Urothelium cell line (cell line): ENCODE measurements around the gene LGALS7.
"Not testable (repeated sequence)": the region's sequence is repeated elsewhere in the genome, so short reads cannot be mapped to it uniquely, and the experiment has no call there.

Experiments
- DNase-seq: peaks from one replicate; pipeline ENCODE4 v3.0.0; 2011; ENCODE audit warnings: low spot score, mixed read lengths
- FAIRE-seq: peaks from 2 replicates; lab custom pipeline; 2011; peaks lifted over from hg19 to GRCh38; lab: Jason Lieb, UNC

Gene LGALS7

DNA sequence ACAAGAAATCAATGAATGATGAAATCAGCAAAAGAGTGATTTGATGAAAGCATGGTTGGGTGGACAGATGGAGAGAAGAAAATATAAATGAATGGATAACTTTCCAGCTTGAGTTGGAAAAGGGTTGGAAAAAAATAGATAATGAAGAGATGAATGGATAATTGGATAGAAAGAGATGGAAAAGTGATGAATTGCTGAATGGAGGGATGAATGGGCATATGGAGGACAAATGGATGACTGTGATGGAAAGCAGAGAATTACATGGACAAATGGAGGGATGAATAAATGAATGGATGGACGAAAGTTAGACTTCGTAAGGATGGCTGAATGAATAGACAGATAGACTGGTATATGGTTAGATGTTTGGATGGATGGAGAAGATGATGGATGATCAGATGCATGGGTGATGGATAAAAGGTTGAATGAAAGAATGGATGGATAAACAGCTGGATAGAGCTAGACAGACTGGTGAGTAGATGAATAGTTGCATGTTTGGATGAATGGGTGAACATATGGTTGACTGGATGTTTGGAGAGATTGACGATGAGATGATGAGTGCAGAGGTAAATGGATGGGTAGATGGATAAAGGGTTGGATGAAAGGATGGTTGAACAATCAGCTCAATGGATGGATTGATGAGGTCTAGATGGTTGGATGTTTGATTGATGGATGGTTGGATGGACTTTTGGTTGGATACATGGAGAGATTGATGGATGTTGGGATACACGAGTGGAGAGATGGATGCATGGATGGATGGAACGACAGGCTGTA is 27.4 kb upstream of the LGALS7 start:
- no peak for FAIRE-seq

DNA sequence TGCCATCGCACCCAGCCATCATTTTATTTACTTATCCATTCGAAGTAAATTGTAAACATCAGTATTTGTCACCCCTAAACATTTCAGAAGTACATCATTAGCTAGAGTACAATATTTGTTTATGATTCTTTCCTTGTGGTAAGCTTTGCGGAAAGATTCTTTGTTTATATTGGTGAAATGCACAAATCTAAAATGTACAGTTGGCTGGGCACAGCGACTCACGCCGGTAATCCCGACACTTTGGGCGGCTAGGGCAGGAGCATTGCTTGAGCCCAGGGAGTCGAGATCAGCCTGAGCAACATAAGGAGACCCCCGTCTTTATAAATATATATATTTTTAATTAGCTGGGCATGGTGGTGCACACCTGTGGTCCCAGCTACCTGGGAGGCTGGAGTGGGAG is 25.8 kb upstream of the LGALS7 start:
- DNase-seq = no peak
- FAIRE-seq = no peak

More for the DNA sequence above, 27.4 kb upstream of the LGALS7 start:
- no peak for DNase-seq

DNA sequence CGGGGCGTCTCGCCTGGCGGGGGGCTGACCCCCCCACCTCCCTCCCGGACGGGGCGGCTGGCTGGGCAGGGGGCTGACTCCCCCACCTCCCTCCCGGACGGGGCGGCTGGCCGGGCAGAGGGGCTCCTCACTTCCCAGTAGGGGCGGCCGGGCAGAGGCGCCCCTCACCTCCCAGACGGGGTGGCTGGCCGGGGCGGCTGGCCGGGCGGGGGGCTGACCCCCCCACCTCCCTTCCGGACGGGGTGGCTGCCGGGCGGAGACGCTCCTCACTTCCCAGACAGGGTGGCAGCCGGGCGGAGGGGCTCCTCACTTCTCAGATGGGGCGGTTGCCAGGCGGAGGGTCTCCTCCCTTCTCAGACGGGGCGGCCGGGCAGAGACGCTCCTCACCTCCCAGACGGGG is 24.5 kb upstream of the LGALS7 start:
- FAIRE-seq, DNase-seq: not testable (repeated sequence)

DNA sequence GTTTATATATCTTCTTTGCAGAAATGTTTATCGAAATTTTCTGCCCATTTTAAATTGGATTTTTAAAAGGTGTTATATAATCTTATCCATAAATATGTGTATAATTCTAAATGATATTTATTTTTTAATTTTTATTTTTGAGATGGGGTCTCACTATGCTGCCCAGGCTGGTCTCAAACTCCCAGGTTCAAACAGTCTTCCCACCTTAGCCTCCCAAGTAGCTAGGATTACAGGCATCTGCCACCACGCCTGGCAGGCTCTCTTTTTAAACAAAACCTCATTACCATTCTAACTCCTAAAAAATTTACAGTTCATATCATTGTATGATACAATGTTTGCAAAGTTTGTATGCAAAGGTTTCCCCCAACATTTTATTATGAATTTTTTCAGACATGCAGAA is 22.8 kb upstream of the LGALS7 start:
- FAIRE-seq (no peak), DNase-seq (no peak)

DNA sequence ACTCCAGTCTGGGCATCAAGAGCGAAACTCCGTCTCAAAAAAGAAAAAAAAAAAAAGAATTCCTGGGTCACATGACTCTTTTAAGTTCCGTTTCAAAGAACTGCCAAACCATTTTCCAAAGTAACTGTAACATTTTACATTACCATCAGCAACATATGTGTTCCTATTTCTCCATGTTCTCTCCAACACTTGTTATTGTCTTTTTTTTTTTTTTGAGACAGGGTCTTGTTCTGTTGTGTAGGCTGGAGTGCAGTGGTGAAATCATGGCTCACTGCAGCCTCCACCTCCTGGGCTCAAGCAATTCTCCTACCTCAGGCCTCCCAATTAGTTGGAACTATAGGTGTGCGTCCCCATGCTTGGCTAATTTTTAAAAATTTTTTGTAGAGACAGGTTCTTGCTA is 22.2 kb upstream of the LGALS7 start:
- no peak for DNase-seq
- FAIRE-seq = no peak

DNA sequence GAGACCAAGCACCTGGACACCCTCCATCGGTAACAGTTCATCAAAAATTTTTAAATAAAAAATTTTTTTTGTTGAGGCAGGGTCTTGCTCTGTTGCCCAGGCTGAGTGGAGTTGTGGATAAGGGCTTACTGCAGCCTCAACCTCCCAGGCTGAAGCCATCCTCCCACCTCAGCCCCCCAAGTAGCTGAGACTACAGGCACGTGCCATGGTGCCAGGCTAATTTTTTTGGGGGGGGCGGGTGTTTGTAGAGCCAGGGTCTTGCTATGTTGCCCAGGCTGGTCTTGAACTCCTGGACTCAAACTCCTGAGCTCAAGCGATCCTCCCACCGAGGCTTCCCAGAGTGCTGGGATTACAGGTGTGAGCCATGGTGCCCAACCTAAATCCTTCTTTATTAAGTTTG is 20.4 kb upstream of the LGALS7 start:
- DNase-seq (no peak), FAIRE-seq (no peak)

DNA sequence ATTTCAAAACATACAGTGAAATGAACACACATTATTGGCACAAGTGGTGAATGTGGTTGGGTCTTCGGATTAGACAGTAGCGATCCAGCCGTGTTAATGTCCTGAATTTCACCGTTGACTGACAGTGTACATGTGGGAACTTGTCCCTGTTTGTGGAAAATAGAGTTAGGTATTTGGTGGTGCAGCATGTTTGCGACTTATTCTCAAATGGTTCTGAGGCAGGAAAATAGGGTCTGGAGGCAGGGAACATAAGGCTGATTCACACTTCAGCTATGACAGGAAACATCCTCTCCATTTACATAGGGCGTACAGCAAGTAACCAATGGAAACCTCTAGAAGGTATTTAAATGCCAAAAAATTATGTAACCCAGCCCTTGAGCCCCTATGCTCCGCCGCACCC is 19.9 kb upstream of the LGALS7 start:
- DNase-seq (no peak), FAIRE-seq (no peak)

DNA sequence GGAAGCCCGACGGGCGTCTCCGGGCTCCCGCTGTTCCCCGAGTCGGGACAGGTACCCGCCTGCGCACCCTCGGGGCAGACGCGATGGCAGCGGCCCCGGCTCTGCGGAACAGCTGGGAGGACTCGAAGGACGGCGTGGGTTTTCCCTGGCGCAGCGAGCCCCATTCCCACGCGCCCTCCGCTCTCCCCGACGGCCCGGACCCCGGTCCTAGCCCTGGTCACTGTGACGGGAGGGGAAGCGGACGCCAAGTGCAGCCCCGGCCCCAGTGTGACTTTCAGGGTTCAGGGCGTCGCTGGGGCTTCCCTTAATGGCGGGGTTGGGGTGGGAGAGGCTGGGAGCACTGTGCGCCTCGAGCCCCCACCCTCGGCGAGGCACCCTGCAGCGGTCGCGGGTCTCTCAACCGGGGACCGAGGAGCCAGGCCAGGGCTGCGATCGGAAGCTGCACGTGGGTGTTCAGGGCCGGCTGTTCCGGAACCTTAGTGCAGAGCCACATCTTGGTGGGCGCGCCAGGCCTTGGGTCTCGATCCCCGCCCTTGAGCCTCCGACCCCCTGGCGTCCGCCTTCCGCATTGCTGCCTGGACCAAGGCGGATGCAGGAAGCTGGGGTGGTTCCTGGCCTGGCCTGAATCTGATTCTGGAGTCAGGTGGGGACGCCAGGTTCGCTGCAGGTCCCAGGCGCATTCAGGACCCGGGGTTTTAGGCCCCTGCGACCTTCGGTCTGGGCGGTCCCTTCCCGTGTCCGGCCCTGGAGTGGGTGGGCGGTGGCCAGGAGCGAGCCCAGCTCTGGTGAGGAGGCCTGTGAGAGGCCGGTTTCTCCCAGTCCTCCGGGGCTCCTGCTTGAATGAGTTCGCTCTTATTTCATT is 19.2 kb upstream of the LGALS7 start:
- DNase-seq (no peak), FAIRE-seq (no peak)

DNA sequence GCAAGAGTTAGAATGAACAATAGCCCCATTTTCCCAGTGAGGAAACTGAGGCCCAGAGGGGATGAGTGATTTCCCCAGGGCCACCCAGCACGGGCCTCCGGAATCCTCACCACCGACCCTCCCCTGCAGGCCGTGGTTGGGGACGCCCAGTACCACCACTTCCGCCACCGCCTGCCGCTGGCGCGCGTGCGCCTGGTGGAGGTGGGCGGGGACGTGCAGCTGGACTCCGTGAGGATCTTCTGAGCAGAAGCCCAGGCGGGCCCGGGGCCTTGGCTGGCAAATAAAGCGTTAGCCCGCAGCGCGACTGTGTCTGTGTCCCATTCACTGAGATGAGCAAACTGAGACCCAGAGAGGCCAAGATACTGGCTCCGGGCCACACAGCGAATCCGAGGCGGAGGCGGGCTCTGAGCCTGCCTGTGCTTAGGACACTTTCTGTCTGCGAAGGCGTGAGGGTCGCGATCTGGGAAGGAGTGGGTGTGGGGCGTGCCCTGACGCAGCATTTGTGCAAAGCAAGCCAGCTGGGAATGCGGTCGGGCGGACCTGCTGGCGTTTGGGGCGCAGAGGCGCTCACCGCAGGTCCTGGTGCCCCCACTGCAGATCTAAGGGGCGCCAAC is 18.2 kb upstream of the LGALS7 start:
- not testable (repeated sequence) for DNase-seq, FAIRE-seq

DNA sequence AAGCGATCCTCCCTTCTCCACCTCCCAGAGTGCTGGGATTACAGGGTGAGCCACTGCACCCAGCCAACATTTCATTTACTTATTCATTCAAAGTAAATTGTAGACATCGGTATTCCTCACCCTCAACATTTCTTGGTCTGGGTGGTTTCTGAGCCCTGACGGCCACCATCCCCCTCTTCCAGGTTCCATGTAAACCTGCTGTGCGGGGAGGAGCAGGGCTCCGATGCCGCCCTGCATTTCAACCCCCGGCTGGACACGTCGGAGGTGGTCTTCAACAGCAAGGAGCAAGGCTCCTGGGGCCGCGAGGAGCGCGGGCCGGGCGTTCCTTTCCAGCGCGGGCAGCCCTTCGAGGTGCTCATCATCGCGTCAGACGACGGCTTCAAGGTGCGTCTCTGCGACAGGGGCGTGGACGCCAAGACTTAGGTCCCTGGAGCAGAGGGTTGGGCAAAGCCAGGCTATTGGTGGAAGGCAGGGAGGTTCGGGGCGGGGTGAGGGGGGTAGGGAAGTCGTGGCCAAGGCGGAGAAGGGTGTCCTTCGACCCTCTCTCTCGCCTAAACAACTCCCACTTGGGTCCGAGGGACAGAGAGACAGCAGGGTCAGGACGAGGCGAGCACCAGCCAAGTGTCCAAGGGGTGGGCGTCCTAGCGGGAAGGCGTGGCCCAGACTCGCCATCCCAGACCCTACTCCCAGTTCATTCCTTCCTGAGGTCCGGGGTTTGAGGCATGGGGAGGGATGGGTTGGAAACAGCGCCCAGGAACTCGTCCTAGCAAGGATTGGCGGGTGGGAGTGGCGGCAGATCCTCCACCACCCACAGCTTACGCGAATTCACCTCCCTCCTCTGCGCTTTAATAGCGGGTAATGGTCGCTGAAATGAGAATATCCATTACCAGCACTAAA is 17.4 kb upstream of the LGALS7 start:
- peak; percentile 9 for FAIRE-seq
- DNase-seq = not testable (repeated sequence)

DNA sequence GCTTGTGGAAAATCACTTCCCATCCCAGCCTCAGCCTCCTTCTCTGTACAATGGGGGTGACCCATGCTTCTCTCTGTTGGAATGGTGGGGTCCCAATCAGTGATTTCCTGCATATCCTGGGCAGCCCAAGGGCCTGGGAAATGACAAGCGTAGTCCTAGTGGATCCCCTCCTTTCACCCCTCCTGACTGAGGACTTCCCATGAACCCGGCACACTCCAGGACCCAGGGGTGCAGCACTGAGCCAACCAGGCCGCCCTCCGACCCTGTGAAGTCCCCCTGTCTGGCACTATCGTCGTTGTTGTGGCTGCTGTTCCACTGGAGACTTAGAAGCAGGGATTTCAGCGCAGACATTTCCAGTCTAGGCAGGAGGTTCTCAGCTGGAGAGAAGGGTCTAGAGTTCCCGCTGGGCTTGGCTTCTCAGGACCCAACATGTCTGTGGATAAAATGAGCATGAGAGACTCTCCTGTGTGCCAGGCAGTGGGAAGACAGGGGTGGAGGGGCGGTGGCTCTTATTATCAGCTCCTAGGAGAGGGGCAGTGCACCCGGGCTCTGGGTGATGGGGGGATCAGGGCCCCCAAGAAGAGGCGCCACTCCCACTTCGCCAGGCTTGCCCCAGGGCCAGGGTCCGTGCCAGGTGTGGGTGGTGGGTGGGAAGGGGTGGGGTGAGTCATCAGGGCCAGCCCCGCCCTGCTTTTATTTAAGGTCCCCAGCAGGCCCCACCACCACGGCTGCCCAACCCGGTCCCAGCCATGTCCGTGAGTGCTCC is 15.3 kb upstream of the LGALS7 start, which contains the start of gene LGALS7B:
TSS of gene LGALS7B (plus strand) at position 723 of the 766 bp plus-strand sequence. CDS start at position 750, 27 bp downstream.
- no peak for FAIRE-seq
- DNase-seq = no peak

DNA sequence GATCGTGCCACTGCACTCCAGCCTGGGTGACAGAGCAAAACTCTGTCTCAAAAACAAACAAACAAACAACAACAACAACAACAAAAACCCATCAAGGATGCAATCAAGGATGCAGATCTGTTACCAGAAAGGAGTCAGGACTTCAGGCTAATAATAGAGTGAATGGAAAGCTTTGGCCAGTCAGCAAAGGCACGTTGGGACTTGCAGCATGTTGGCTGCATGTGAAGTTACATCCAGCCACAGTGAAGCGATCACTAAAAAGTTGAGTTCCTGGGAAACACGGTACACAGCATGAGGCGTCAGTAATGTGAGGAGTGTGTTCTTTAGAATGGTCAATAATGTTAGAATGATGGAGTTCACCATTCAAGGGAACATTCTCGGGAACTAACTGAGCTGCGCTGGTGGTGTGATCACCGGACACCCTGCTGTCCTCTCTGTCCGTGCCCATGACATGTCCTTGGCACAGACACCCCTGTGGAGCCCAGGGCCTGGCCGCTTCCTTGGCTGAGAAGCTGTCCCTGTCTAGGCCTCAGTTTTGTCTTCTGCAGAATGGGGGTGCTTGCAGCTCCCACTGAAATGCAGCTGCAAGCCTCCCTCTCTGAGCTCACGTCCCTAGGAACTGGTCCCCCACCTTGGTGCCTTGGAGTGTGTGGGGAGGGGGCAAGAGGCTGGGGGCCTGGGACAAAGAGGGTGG is 13.4 kb upstream of the LGALS7 start:
- FAIRE-seq (no peak), DNase-seq (no peak)

DNA sequence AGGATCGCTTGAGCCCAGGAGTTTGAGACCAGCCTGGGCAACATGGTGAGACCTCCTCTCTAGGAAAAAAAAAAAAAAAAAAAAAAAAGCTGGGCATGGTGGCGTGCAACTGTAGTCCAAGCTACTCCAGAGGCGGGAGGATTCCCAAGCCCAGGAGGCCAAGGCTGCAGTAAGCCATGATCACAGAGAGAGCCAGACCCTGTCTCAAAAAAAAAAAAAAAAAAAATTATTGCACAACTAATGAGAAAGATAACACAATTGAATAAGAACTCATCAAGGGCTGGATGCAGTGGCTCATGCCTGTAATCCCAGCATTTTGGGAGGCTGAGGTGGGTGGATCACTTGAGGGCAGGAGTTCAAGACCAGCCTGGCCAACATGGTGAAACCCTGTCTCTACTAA is 12.7 kb upstream of the LGALS7 start:
- DNase-seq, FAIRE-seq: not testable (repeated sequence)

DNA sequence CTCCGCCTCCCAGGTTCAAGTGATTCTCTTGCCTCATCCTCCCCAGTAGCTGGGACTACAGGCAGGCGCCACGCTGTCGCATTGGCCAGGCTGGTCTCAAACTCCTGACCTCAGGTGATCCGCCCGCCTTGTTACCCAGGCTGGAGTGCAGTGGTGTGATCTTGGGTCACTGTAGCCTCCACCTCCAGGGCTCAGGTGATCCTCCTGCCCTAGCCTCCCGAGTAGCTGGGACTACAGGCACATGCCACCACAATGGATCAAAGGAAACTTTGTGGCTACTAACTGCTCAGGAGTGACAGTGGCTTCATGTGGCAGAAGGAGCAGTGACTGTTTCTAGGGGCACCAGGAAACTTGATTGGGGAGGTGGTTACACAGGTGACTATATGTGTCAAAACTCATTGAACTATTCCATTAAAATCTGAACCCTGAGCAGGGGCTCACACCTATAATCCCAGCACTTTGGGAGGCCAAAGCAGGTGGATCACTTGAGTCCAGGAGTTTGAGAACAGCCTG is 11.9 kb upstream of the LGALS7 start:
- DNase-seq = no peak
- no peak for FAIRE-seq

DNA sequence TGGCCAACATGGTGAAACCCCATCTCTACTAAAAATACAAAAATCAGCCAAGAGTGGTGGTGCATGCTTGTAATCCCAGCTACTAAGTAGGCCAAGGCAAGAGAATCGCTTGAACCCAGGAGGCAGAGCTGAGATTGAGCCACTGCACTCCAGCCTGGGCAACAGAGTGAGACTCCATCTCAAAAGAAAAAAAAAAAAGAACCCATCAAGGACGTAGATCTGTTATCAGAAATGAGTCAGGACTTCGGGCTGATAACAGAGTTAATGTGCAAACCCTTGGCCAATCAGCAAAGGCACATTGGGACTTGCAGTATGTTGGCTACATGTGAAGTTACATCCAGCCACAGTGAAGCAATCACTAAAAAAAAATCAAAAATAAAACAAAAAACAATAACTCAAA is 10.9 kb upstream of the LGALS7 start:
- FAIRE-seq (no peak), DNase-seq (no peak)

DNA sequence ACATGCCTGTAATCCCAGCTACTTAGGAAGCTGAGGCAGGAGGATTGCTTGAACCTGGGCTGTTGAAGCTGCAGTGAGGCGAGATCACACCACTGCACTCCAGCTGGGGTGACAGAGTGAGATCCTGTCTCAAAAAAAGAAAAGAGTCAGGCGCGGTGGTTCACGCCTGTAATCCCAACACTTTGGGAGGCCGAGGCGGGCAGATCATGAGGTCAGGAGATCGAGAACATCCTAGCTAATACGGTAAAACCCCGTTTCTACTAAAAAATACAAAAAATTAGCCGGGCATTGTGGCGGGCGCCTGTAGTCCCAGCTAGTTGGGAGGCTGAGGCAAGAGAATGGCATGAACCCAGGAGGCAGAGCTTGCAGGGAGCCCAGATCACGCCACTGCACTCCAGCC is 8.9 kb upstream of the LGALS7 start:
- not testable (repeated sequence) for DNase-seq, FAIRE-seq

DNA sequence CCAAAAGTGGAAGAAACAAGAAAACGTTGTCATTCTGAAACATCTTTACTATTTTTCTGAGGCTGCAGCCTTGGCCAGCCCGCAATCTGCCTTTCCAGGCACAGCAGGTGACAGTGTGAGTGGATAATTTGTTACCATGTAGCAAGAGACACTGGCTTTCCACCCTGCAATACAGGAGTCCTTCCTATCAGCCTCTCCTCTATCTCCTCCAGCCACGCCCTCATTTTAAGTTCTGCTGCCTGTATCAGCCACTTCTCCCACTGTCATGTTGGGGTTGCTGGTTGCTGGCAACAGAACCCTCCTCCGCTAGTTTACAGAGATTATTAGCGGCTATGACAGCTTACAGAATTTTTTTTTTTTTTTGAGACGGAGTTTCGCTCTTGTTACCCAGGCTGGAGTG is 7.7 kb upstream of the LGALS7 start:
- DNase-seq (no peak), FAIRE-seq (no peak)

DNA sequence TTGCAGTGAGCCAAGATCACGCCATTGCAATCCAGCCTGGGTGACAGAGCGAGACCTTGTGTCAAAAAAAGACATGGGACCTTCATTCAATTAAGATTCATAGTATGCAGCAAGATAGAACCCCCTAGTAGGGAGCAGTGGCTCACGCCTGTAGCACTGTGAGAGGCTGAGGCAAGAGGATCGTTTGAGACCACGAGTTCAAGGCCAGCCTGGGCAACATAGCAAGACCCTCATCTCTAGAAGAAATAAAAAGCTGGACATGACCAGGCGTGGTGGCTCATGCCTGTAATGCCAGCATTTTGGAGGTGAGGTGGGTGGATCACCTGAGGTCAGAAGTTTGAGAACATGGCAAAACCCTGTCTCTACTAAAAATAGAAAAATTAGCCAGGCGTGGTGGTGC is 7.1 kb upstream of the LGALS7 start:
- FAIRE-seq (no peak), DNase-seq (no peak)

DNA sequence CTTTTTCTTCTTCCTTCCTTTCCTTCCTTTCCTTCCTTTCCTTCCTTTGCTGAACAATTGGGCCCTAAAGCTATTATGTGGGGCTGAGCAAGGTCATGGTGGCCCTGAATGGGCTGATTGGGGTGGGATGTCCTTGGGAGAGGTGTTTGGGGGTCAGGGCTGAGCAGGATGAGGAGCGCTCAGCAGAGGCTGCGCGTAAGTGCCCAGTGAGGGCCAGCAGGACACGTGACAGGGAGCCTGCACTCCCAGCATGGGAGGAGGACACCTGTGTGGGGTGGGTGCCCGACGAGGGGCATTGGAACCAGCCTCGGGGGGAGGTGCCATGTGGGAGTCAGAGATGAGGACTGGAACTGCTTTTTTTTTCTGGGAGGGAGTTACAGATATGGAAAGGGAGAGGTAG is 5.4 kb upstream of the LGALS7 start:
- DNase-seq (no peak), FAIRE-seq (no peak)
